Measurements from ENCODE around the gene TUSC2.

GRCh38 chr3:50334339-50335075 is 6.5 kb upstream of the TUSC2 start:
- TF ChIP-seq POLR2AphosphoS5 (IDR thresholded peaks at IDR 0.05; ENCODE audit: low read depth) (no peak), CREB1 (CRISPR knock-in tag; IDR thresholded peaks at IDR 0.05; ENCODE audit: low read depth) (no peak), CTCF (conservative IDR thresholded peaks at IDR 0.05; ENCODE audit: low read depth in 2 of 2) (no peak), EZH2phosphoT487 (IDR thresholded peaks at IDR 0.05; ENCODE audit: unreplicated experiment) (no peak), EZH2 (IDR thresholded peaks at IDR 0.05; ENCODE audit: low read depth, unreplicated experiment) (no peak), JUNB (IDR thresholded peaks at IDR 0.05; ENCODE audit: unreplicated experiment) (no peak), REST (IDR thresholded peaks at IDR 0.05; ENCODE audit: unreplicated experiment) (no peak)

Measured in GM23338 (cell line).